ENCODE results near the gene NAA80.
A peak's percentile ranks its signal among the peaks of the same experiment; 100 is the strongest.
"Not testable (repeated sequence)": the region's sequence is repeated elsewhere in the genome, so short reads cannot be mapped to it uniquely, and the experiment has no call there.

NAA80 gene

GRCh38 chr3:50314342-50314741 is 15.1 kb upstream of the NAA80 start:
- DNase-seq (ENCODE audit: low read depth) = no peak

GRCh38 chr3:50312041-50312440 is 12.8 kb upstream of the NAA80 start:
- DNase-seq (ENCODE audit: low read depth) = not testable (repeated sequence)

GRCh38 chr3:50304601-50305000 is 5.4 kb upstream of the NAA80 start:
- no peak for DNase-seq (ENCODE audit: low read depth)

- DNase-seq (ENCODE audit: low read depth) = no peak
Observed at GRCh38 chr3:50303013-50303815, 4.0 kb upstream of the NAA80 start, which contains the start of gene HYAL1. Gene HYAL1, minus strand, starts transcription at chr3:50303574. Its CDS starts 618 bp downstream, at chr3:50302956.

- no peak for DNase-seq (ENCODE audit: low read depth)
Observed at GRCh38 chr3:50302095-50303012, 3.1 kb upstream of the NAA80 start.

GRCh38 chr3:50300681-50301254 is 1.6 kb upstream of the NAA80 start:
- no peak for DNase-seq (ENCODE audit: low read depth)

GRCh38 chr3:50299929-50300680 is 900 bp upstream of the NAA80 start:
- DNase-seq (ENCODE audit: low read depth) = no peak

GRCh38 chr3:50299638-50299928 is 378 bp upstream of the NAA80 start:
- no peak for DNase-seq (ENCODE audit: low read depth)

- DNase-seq (ENCODE audit: low read depth) = no peak
Observed at GRCh38 chr3:50297896-50298725, 1.1 kb downstream of the NAA80 start.

- DNase-seq (ENCODE audit: low read depth) = no peak
Observed at GRCh38 chr3:50297384-50297775, 1.8 kb downstream of the NAA80 start.

GRCh38 chr3:50296721-50297383 is 2.4 kb downstream of the NAA80 start:
- DNase-seq (ENCODE audit: low read depth) = no peak

- no peak for DNase-seq (ENCODE audit: low read depth)
Observed at GRCh38 chr3:50295553-50296431, 3.4 kb downstream of the NAA80 start.

GRCh38 chr3:50294492-50295403 is 4.5 kb downstream of the NAA80 start:
- DNase-seq (ENCODE audit: low read depth) = no peak

- DNase-seq (ENCODE audit: low read depth) = no peak
Observed at GRCh38 chr3:50294089-50294488, 5.1 kb downstream of the NAA80 start.

GRCh38 chr3:50293079-50293801 is 6.0 kb downstream of the NAA80 start:
- DNase-seq (ENCODE audit: low read depth) = no peak

- DNase-seq (ENCODE audit: low read depth) = peak; percentile 93
Observed at GRCh38 chr3:50292159-50293078, 6.8 kb downstream of the NAA80 start, which contains the start of gene IFRD2. Gene IFRD2, minus strand, starts transcription at chr3:50292429. Its CDS starts 155 bp downstream, at chr3:50292274.
